HG03342 (cell line): Measurements from ENCODE around the gene SPC24.
"Not testable (repeated sequence)": the region's sequence is repeated elsewhere in the genome, so short reads cannot be mapped to it uniquely, and the experiment has no call there.

Experiments
- ATAC-seq: cut with Tn5 transposase; IDR thresholded peaks from one replicate; pipeline ENCODE4 v1.9.1; 2021; ENCODE audit warnings: mild to moderate bottlenecking, moderate library complexity; ENCODE audit not compliant: unreplicated experiment

SPC24 gene

GRCh38 chr19:11192957-11193939 lies 37.7 kb upstream of the SPC24 start:
- no peak for ATAC-seq

- ATAC-seq, result no peak
Measured at GRCh38 chr19:11191934-11192333, 36.4 kb upstream of the SPC24 start.

DNA sequence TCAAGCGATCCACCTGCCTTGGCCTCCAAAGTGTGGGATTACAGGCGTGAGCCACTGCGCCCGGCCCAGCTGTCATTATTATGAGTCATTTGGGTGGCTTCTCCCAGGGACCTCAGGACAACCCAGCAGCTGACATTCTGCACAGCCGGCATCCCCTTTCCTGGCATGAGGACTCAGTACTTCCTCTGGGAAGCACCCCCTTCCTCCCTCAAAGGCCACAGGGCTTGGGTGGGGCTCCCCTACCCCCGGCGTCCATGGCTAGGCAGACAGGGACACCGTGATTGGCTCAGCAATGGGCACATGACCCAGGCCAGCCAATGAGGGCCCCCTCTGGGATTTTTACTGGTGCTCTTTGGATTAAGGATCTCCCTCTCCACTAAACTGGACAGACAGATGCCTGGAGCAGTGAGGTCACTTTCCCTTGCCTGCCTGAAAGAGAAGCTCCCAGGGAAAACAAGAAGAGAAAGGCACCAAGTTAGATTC lies 35.7 kb upstream of the SPC24 start:
- no peak for ATAC-seq

DNA sequence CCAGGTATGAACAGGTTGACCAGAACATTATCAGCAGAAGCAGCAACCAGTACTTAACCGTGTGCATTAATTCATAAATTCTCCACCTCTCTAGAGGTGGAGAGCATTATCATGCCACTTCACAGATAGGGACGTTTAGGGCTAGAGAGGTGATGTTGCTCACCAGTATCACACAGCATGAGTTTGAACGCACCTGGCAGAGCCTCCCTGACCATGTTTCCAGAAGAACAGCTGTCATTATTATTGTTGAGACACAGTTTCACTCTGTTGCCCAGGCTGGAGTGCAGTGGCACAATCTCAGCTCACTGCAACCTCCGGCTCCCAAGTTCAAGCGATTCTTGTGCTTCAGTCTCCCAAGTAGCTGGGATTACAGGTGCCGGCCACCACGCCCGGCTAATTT lies 34.9 kb upstream of the SPC24 start:
- no peak for ATAC-seq

DNA sequence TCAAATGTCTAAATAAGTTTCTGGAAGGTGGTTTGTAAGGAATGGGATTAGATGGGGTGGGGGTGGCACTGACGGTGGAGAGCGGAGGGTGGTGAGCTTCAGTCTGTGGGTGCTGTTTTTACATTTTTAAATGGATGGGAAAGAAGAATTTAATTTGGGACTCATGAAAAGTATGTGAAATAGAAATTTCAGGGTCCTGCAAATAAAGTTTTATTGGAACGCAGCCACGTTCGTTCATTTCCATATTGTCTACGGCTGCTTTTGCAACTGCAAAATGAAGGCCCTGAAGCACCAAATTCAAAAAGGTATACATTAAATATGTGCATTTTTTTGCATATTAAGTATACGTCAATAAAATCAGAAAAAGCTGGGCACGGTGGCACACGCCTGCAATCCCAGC lies 31.9 kb upstream of the SPC24 start:
- no peak for ATAC-seq

DNA sequence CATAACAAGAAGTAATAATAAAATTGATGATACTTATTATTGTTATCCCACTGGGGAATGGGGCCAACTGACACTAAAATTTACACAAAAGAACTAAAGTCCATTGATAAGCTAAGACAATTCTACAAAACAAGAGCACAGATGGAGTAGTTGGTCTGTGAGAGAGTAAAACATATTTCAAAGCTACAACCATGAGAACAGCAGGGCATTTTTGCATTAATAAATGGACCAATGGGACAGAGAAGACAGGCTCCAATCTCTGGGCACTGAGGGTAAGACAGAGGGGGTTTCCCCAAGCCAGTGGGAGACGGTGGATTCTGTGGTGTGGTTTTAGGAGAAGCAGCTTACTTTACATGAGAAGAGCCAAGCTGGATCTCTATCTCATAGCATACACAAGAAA lies 27.4 kb upstream of the SPC24 start:
- no peak for ATAC-seq

GRCh38 chr19:11181488-11181887 lies 25.9 kb upstream of the SPC24 start:
- ATAC-seq, result no peak

DNA sequence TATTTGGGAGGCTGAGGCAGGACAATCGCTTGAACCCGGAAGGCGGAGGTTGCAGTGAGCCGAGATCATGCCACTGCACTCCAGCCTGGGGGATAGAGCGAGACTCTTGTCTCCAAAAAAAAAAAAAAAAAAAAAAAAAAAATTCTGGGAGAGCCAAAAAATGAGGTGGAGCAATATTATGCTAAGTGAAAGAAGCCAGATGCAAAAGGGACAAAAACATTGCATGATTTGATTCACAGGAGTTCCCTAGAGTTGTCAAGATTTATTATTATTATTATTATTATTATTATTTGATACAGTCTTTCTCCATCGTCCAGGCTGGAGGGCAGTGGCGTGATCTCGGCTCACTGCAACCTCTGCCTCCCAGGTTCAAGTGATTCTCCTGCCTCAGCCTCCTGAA lies 25.4 kb upstream of the SPC24 start:
- ATAC-seq, result not testable (repeated sequence)

GRCh38 chr19:11180346-11180745 lies 24.8 kb upstream of the SPC24 start:
- no peak for ATAC-seq

DNA sequence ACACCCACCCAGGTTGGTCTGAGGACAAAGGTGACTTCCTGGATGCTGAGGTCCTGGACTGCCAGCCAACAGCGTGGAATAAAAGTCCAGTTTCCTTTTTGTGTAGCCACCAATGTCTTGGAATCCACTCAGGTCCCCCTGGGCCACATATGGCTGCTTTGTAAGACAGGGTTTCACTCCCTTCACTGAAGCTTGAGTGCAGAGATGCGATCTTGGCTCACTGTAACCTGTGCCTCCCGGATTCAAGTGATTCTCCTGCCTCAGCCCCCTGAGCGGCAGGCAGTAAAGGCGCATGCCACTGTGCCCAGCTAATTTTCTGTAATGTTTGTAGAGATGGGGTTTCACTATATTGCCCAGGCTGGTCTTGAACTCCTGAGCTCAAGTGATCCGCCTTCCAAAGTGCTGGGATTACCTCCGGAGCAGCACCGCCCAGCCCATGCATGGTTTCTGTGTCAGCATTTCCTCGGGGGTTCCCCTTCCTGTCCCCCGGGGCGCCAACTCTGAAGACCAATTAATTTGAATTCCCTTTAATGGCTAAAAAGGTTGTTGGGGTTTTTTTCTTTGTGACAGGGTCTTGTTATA lies 24.2 kb upstream of the SPC24 start:
- no peak for ATAC-seq

- not testable (repeated sequence) for ATAC-seq
Measured at GRCh38 chr19:11179145-11179465, 23.5 kb upstream of the SPC24 start.

DNA sequence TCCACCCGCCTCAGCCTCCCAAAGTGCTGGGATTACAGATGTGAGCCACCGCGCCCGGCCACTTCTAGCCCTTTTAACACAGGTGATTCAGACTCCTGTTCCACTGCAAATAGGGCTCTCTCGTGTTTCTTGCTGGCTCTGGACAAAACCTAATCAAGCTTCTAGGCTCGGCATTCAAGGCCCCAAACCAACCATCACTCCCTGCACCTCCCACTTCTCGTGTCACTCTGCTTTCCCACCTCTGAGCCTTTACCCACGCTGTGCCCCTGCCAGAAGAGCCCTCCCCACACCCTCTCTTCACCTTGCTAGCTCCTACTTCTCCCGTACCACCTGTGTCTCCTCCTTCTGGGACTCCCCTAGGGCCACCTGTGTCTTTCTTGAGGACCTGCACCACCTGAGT lies 22.0 kb upstream of the SPC24 start:
- no peak for ATAC-seq

GRCh38 chr19:11176466-11177193 lies 21.0 kb upstream of the SPC24 start:
- ATAC-seq, result no peak

GRCh38 chr19:11175920-11176319 lies 20.3 kb upstream of the SPC24 start:
- ATAC-seq, result no peak

DNA sequence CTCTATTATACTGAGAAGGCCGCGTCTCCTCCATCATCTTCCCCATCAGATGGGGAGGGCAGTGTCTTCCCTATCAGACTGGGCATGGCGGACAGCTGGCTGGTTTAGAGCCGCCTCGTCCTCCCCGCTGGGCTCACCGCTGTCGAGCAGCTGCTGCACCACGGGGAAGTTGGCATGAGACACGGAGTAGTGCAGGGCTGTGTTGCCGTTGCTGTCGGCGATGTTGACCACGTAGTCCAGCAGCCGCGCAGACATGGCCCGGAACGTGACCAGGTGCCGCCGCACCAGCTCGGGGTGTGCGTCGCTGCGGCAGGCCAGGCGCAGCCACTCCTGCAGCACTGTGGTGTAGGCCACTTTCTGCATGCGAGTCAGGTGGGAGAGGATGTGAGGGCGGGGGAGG lies 18.8 kb upstream of the SPC24 start:
- ATAC-seq, result no peak

DNA sequence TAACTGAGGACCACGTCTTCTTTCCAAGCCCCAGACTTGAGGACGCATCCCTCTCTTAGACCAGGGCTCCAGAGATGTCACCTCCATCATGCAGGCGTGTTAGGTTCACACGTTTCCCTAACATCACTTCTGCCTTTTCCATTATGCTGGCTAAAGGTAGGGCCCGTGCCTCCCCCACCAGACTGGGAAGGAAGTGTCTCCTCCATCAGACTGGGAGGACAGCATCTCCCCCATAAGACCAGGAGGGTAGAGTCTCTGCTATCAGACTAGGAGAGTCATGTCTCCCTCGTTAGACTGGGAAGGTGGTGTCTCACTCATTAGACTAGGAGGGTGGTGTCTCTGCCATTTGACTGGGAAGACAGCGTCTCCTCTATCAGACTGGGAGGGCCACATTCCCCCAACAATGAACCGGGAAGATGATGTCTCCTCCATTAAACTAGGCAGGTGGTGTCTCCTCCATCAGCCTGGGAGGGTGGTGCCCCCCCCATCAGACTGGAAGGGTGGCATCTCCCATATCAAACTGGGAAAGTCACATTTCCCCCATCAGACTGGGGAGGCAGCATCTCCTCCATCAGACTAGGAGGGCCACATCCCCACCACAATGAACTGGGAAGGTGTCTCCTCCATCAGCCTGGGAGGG lies 18.1 kb upstream of the SPC24 start:
- ATAC-seq, result no peak

- ATAC-seq, result no peak
Measured at GRCh38 chr19:11172576-11172975, 17.0 kb upstream of the SPC24 start.

DNA sequence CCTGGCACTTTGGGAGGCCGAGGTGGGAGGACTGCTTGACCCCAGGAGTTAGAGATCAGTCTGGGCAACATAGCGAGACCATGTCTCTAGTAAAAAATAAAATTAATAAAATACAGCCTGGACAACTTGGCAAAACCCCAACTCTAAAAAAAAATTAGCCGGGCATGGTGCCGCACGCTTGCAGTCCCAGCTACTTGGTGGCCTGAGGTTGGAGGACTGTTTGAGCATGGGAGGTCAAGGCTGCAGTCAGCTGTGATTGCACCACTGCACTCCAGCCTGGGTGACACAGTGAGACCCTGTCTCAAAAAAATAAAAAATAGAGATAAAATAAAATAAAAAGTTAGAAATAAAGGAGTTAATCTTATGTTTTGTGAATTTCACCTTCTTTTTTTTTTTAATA lies 15.6 kb upstream of the SPC24 start:
- ATAC-seq, result no peak

DNA sequence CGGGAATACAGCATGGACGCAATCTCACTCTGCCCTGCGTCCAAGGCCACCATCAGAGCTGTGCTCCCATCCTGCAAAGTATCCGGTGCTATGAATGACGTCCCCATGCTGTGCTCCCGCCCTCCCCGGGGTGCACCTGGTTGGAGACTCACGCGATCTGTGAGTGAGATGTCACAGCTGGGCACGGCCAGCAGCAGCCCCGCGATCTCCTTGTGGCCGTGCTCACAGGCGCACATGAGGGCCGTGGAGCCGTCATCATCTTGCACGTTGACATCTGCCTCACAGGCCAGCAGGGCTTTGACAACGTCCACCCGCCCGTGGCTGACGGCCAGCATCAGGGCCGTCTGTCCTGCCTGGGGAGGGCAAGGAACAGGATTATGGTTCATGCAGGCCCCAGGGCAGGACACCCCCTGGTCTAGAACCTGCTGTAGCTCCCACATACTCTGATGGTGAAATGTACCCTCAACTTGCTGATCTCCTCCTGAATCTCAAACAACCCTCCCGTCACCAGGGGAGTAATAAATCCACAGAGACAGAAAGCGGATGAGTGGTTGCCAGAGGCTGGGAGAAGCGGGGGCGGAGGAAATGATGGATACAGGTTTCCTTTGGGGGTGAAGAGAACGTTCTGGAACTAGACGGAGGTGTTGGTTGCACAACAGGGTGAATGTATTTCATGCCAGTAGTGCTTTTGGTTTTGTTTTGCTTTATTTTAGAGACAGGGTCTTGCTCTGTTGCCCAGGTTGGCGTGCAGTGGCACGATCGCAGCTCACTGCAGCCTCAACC lies 14.5 kb upstream of the SPC24 start:
- no peak for ATAC-seq

- no peak for ATAC-seq
Measured at GRCh38 chr19:11168568-11168967, 13.0 kb upstream of the SPC24 start.
